Measurements from ENCODE around the gene PLEKHB1. TPM values are rescaled to one million over a fixed set of nuclear protein-coding genes. Genes with fewer than 3 reads are reported as not detected.

Gene PLEKHB1
- total RNA-seq, 4 donors from 2014 or later = 0.22 to 5.6 (median 2.2) TPM

DNA sequence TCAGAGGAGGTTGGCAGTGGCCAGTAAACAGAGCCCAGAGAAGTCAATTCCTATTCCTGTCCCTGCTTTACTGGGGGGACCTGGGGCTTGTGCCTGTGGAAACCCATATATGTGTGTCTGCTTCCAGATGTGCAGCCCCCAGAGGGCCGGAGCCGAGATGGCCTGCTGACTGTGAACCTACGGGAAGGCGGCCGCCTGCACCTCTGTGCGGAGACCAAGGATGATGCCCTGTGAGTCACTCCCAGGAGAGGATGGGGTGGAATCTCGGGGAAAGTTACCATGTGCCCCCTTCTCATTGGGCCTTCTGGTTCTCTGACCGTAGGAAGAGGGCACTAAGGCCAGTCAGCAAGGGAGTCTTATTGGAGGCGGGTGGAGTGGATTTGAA is 5.3 kb downstream of the PLEKHB1 start:
- Histone ChIP-seq H3K27me3 (peaks cover 0 to 12% (median 0%) of the 10 kb centered on the region in 4 donors), H3K36me3 (no peaks in the 10 kb centered on the region), H3K9me3 (no peaks in the 10 kb centered on the region), H3K4me3 (no peak overlapping the region), H3K27ac (no peak overlapping the region), H3K4me1 (peaks cover 8 to 14% (median 9%) of the 10 kb centered on the region in 3 donors)
- TF ChIP-seq POLR2A (IDR thresholded peaks at IDR 0.05) (no peak), CTCF (IDR thresholded peaks at IDR 0.05) (no peak)
- intact Hi-C loops (cut with DNase I) = loop anchor here (10.0 kb wide), 1 partner anchor 247 kb away; no protein-coding TSS in a partner anchor
- no peak for DNase-seq
- WGBS, 2 donors = 90% methylated on average over 2 of the region's 9 CpGs; no CpG with 5 or more reads in 1 of the 2 donors

DNA sequence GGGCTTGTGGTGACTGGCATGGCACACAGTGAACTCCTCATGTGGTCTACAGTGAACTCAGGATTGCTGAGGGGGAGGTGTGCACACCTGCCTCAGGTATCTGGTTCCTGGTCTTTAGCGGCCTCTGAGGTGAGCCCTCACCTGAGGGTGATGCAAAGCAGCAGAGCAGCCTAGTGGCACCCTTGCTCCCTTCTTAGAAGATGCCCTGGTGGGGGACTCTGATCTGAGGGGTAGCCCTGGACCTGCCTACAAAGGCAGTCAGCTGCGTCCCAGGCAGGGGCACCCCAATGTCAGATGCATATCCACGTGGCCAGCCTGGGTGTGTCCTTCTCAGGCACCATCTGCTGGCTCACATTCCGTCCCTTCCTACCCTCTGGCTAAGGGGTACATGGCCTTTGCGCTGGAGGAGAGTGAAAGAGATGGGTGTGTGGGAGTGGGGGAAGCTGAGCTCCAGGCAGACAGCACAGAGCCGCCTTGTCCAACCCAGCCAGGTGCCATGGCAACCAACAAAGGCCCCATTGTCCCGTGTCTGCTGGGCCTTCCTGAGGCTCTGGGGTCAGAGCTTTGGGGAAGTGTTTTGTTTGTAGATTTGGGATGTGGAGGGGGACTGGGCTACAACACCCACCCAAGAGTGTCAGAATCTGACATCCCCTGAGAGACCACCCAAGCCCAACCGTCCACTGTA is 5.8 kb downstream of the PLEKHB1 start:
- Histone ChIP-seq H3K27ac (no peak overlapping the region), H3K27me3 (peaks cover 0 to 12% (median 0%) of the 10 kb centered on the region in 4 donors), H3K36me3 (no peaks in the 10 kb centered on the region), H3K4me1 (peaks cover 6 to 8% (median 6%) of the 10 kb centered on the region in 3 donors), H3K4me3 (no peak overlapping the region), H3K9me3 (no peaks in the 10 kb centered on the region)
- no peak for DNase-seq
- WGBS, 2 donors = 65 to 74% methylated on average over 3 to 4 of the region's 8 CpGs
- TF ChIP-seq POLR2A (IDR thresholded peaks at IDR 0.05) = no peak
- no peak for TF ChIP-seq CTCF (IDR thresholded peaks at IDR 0.05)
- intact Hi-C loops (cut with DNase I) = loop anchor here (10.0 kb wide), 1 partner anchor 247 kb away; no protein-coding TSS in a partner anchor

DNA sequence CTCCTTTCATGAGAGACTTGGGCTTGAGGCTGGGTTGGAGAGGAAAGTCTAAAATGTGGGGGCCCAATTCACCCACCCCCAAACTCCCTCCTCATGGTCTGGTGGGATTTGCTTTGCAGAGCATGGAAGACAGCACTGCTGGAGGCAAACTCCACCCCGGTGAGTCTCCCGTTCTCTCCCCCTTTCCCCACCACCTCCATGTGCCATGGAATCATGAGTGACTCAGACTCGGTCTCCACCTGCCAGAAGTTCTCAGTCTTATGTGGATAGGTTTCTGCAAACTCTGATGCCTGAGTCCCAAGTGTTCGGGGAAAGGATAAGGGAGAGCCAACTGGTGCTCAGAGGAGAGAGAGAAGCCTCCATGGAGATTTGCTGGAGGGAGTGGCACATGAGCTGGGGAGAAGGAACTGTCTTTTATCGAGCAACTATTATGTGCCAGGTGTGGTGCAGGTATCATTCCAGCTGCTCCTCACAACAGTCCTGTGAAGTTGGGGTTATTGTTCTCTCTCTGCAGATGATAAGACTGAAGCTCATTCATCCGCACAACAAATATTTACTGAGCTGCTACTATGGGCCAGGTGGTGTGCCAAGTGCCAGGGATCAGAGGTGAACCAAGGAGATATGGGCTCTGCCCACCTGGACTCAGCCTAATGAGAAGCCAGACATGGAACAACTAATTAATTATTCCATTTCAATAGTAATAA is 6.6 kb downstream of the PLEKHB1 start:
- no peak for DNase-seq
- H3K9me3 ChIP-seq = no peaks in the 10 kb centered on the region
- H3K36me3 ChIP-seq = no peaks in the 10 kb centered on the region
- TF ChIP-seq POLR2A (IDR thresholded peaks at IDR 0.05) (no peak), CTCF (IDR thresholded peaks at IDR 0.05) (no peak)
- 59 to 85% methylated on average over 2 to 4 of the region's 6 CpGs for WGBS, 2 donors
- no peak overlapping the region for H3K4me3 ChIP-seq
- H3K4me1 ChIP-seq = peaks cover 0 to under 1% (median 0%) of the 10 kb centered on the region in 3 donors
- H3K27me3 ChIP-seq = peaks cover 0 to 12% (median 0%) of the 10 kb centered on the region in 4 donors
- intact Hi-C loops (cut with DNase I) = loop anchor here (10.0 kb wide), 1 partner anchor 248 kb away; no protein-coding TSS in a partner anchor
- no peak overlapping the region for H3K27ac ChIP-seq

DNA sequence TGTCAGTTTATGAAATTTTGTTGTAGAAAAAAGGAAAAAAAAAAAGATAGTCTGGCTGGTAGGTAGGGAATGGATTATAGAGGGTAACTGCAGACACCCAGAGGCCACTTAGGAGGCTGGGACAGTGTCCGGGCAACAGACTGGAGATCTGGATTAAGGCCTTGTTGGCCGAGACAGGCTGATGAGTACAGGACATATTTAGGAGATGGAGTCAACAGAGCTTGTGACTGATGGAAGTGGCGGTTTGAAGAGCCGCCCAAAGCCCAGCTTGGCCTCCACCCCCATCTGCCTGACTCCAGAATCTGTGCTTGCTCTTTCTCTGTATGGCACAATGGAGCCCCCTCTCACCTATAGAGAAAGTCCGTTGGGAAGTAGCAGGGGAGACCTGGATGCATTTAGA is 7.6 kb downstream of the PLEKHB1 start:
- Histone ChIP-seq H3K36me3 (no peaks in the 10 kb centered on the region), H3K27ac (no peak overlapping the region), H3K9me3 (no peaks in the 10 kb centered on the region), H3K4me3 (no peak overlapping the region), H3K27me3 (peaks cover 0 to 12% (median 0%) of the 10 kb centered on the region in 4 donors), H3K4me1 (no peaks in the 10 kb centered on the region)
- no peak for TF ChIP-seq POLR2A (IDR thresholded peaks at IDR 0.05)
- no peak for TF ChIP-seq CTCF (IDR thresholded peaks at IDR 0.05)
- WGBS, 2 donors = 85 to 90% methylated on average over 5 of the region's 5 CpGs
- DNase-seq = no peak
- intact Hi-C loops (cut with DNase I) = loop anchor here (10.0 kb wide), 1 partner anchor 249 kb away; no protein-coding TSS in a partner anchor

DNA sequence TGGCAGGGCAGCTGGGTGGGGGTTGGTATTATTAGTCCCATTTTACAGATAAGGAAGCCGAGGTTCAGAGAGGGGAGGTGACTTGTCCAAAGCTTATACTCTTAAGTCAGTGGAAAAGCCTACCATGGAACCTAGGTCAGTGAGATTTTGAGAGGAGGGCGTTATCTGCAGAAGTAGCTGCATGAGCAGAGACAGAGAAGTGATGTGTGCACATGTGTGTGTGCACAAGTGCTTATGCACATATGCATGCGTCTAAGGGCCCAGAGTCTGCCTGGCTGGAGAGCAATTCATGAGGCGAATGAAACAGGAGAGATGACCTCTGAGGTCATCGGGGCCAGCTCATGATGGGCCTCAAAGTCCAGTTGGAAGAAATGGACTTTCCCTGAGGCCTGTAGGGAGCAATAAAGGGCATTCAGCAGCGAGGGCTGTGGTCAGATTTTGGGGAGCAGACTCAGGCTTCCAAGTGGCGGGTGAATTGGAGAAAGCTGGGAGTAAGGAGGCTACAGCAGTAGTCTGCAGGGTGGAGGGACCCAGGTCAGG is 8.2 kb downstream of the PLEKHB1 start:
- Histone ChIP-seq H3K4me3 (no peak overlapping the region), H3K9me3 (no peaks in the 10 kb centered on the region), H3K27ac (no peak overlapping the region), H3K4me1 (no peaks in the 10 kb centered on the region), H3K27me3 (peaks cover 0 to 9% (median 0%) of the 10 kb centered on the region in 4 donors), H3K36me3 (no peaks in the 10 kb centered on the region)
- 90 to 96% methylated on average over 6 of the region's 7 CpGs for WGBS, 2 donors
- no peak for DNase-seq
- no peak for TF ChIP-seq POLR2A (IDR thresholded peaks at IDR 0.05)
- no peak for TF ChIP-seq CTCF (IDR thresholded peaks at IDR 0.05)
- intact Hi-C loops (cut with DNase I) = loop anchor here (10.0 kb wide), 1 partner anchor 250 kb away; no protein-coding TSS in a partner anchor
